NCI-H524 treated with DMSO at 0.1 percent for 48 hours (cell line): Measurements from ENCODE around the gene KRTAP4-9.
"Not testable (repeated sequence)": the region's sequence is repeated elsewhere in the genome, so short reads cannot be mapped to it uniquely, and the experiment has no call there.

ENCODE experiments used
- DNase-seq: peaks from one replicate; lab custom pipeline; 2025; lab: John Stamatoyannopoulos, UW

Gene KRTAP4-9

GRCh38 chr17:41105347-41105746, at the start of gene KRTAP4-9:
TSS of gene KRTAP4-9 (plus strand) at chr17:41105389. CDS start at chr17:41105389, 0 bp downstream.
- not testable (repeated sequence) for DNase-seq

DNA sequence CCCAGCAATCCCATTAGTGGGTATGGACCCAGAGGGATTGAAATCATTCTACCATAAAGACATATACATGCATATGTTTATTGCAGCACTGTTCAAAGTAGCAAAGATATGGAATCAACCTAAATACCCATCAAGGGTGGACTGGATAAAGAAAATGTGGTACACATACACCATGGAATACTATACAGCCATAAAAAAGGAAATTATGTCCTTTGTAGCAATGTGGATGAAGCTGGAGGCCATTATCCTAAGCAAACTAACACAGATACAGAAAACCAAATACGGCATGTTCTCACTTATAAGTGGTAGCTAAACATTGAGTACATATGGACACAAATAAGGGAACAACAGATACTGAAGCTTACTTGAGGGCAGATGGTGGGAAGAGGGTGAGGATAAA, 47.6 kb upstream of the KRTAP4-9 start:
- DNase-seq = no peak

GRCh38 chr17:41058741-41059140, 46.4 kb upstream of the KRTAP4-9 start:
- no peak for DNase-seq

DNA sequence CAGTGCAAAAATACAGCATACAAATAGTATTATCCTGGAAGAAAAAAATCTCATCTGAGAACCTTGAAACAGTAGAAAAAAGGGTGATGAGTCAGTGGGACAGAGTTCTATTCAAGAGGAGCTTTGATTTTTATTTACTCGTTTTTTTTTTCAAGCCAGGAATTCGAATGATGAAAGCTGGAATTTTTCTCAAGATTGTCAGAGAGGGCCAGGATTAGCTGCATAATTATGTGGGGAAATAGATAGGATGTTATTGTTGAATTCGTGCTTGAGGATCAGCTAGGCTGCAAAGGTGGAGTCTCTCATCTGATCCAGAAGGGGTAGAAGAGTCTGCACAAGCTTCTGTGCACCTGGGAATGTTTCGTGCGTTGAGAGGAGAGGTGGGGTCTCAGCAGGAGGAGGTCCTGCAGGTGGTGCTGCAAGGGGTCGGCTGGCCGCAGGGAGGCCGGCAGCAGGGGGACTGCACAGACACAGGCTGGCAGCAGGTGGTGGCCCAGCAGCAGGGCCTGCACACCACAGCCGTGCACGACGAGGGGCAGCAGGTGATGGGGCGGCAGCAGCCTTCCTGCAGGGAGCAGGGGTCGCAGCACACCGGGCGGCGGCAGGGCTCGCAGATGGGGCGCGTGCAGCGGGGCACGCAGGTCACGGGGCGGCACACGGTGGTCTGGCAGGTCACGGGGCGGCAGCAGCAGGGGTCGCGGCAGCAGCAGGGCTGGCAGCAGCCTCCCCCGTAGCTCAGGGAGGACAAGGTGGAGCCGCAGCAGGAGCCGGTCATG, 45.7 kb upstream of the KRTAP4-9 start:
- DNase-seq = not testable (repeated sequence)

GRCh38 chr17:41060052-41060604, 45.1 kb upstream of the KRTAP4-9 start, which contains the start of gene KRTAP2-3:
TSS of gene KRTAP2-3 (minus strand) at chr17:41060114. CDS start at chr17:41060050, 64 bp downstream.
- DNase-seq = no peak

DNA sequence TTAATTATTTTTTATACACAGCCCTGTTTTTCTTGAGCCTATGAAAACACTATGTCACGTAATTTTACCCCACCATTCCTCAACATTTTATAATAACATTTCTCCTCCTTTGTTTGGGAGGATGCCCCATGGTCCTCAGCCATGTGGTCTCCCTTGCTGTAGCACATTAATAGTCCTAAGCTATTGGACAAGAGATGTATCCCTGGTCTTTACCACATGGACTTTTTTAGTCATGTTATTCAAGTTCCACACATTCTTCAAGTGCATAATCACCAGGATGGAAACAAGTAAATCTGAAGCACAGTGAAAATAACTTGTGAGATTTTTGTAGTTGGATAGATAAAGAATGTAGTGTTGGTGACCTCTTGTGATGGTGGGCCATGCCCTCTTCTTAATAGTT, 43.2 kb upstream of the KRTAP4-9 start:
- no peak for DNase-seq

DNA sequence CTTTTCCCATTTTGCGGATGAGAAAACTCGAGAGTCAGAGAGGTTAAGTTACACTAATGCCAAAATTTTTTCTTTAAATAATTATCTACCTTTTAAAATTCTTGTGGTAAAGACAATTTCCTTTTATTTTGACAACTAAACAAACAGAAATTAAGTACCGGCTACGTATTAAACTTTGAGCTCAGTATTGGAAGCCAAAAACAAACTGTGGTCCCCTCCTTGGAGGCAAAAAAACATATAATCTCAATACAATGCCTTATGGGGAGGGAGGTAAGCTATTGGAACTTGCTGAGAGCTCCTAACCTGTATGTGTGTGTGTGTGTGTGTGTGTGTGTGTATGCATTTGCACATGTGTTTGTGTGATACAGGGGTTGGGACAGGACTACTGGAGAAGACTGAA, 41.7 kb upstream of the KRTAP4-9 start:
- no peak for DNase-seq

DNA sequence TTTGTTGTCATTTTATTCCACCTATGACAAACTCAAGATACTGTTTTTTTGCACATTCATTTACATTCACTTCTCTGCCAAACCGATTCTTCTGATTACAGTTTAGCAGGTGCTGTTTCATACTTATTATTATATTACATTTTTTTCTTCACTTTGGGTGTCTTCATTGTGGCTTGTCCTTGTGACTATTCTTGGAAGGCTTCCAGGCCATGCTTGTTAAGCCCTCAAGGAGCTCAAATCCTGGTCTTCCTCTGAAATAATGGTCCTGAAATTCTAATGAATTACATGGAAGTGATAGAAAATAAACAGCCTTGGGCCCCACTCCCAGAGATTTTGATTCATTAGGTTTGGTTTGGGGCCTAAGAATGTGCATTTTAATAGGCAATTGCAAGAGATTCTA, 40.9 kb upstream of the KRTAP4-9 start:
- DNase-seq = no peak

GRCh38 chr17:41065016-41065689, 40.0 kb upstream of the KRTAP4-9 start:
- not testable (repeated sequence) for DNase-seq

GRCh38 chr17:41065829-41066624, 39.2 kb upstream of the KRTAP4-9 start, which contains the start of gene KRTAP2-4:
TSS of gene KRTAP2-4 (minus strand) at chr17:41065879. CDS start at chr17:41065845, 34 bp downstream.
- no peak for DNase-seq

GRCh38 chr17:41067281-41067680, 37.9 kb upstream of the KRTAP4-9 start:
- DNase-seq = no peak

DNA sequence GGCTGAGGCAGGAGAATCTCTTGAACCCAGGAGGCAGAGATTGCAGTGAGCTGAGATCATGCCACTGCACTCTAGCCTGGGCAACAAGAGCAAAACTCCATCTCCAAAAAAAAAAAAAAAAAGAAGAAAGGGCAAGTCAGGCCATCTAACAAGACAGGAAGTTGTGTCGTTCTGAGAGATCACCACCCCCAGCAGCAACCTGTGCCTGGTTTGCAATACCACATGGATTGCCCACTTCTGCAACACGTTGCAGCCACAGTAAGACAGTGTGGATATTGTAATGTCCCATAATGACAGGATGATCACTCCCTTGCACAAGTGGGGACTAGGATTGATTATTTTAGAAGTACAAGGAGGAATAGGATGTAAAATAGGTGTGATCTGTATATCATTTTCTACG, 36.2 kb upstream of the KRTAP4-9 start:
- DNase-seq = no peak

DNA sequence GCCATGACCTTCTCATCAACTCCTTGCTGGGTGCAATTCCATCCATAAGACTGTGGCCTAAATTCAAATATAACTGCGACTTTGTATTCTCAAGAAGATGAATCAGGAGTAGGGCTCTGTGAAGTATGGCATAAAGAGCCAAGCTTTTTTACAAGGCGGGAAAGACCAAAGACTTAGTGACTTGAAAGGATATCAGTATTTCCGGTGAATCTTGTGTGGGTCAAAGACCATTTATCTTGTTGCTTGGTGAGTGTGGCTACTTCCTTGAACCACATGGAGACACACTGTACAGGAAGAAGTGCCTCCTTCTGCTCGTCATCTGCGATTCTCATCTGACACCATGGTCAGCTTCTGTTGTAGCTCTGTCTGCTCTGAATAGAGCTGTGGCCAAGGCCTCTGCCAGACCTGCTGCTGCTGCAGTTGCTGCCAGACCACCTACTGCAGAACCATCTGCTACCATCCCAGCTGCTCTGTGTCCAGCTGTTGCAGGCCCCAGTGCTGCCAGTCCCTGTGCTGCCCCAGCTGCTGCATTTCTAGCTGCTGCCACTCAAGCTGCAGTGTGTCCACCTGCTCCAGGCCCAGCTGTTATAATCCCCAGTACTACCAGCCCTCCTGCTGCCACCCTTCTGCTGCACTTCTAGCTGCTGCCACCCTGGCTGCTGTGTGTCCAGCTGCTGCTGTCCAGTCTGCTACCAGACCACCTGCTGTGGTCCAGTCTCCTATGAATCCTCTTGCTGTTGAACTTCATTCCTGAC, 33.4 kb upstream of the KRTAP4-9 start:
- no peak for DNase-seq

- no peak for DNase-seq
These were observed 31.5 kb upstream of the KRTAP4-9 start for GRCh38 chr17:41073676-41074075.

GRCh38 chr17:41076788-41077187, 28.4 kb upstream of the KRTAP4-9 start:
- no peak for DNase-seq

DNA sequence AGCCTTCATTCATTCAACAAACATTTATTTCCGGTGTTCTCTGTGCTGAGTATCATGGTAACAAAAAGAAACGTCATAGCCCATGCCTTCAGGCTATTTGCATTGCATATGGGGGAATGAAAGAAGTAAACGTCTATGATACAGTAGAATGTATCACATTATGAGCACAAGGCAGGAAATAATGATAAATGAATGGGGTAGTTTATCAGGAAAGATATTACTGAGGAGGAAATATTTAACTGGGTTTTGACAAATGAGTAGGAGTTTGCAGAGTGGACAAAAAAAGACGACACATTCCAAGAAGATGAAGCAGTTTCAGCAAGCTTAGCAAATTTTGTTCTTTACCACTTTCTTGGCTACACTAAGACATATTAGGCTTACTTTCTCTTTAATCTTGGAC, 22.6 kb upstream of the KRTAP4-9 start:
- DNase-seq = no peak

- DNase-seq = not testable (repeated sequence)
These were observed 21.8 kb upstream of the KRTAP4-9 start for GRCh38 chr17:41083427-41083826.

GRCh38 chr17:41084100-41084856, 20.9 kb upstream of the KRTAP4-9 start, which contains the start of gene KRTAP4-7:
TSS of gene KRTAP4-7 (plus strand) at chr17:41084150. CDS start at chr17:41084207, 57 bp downstream.
- not testable (repeated sequence) for DNase-seq

DNA sequence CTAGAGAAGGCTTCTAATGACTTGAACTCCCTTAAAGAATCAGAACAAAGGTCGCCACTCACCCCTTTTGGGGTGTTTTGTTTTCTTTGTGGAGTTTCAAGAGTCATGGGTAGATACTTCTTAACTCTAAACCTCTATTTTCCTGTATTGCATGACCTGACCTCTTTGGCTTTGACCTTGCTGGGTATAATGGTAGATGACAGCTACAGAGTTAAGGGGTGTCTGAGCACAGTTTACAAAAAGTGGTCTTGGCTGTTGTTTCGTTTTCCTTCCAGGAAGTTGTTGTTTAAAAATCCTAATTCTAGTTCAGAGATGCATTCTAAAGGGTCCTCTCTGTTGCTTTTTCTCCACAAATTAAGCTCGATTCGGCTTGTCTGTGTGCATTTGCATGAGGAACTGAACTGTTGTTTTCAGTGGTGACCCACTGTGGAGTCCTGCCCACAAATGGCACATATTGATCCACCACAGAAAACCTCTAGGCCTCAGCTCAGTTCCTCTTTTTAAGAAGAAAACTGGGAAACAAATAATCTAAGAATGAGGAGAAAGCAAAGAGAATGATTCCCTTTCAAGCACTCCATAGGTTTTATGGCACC, 16.3 kb upstream of the KRTAP4-9 start:
- not testable (repeated sequence) for DNase-seq

GRCh38 chr17:41096055-41096454, 9.1 kb upstream of the KRTAP4-9 start:
- no peak for DNase-seq
